HG03025 (cell line): ENCODE data around the gene ZFC3H1.

Experiments used
- ATAC-seq: cut with Tn5 transposase; IDR thresholded peaks from one replicate; pipeline ENCODE4 v1.9.1; 2021; ENCODE audit warnings: mild to moderate bottlenecking, moderate library complexity; ENCODE audit not compliant: unreplicated experiment, low FRiP score

ZFC3H1 gene

GRCh38 chr12:71638499-71638898 is 25.1 kb downstream of the ZFC3H1 start:
- ATAC-seq, result no peak

- ATAC-seq, result no peak
These were observed 26.9 kb downstream of the ZFC3H1 start for GRCh38 chr12:71636704-71637115.

- ATAC-seq, result no peak
These were observed 36.1 kb downstream of the ZFC3H1 start for GRCh38 chr12:71627438-71628002.

GRCh38 chr12:71626768-71627167 is 36.9 kb downstream of the ZFC3H1 start:
- no peak for ATAC-seq

GRCh38 chr12:71626098-71626497 is 37.5 kb downstream of the ZFC3H1 start:
- no peak for ATAC-seq

GRCh38 chr12:71625476-71625875 is 38.2 kb downstream of the ZFC3H1 start:
- no peak for ATAC-seq

- ATAC-seq, result no peak
These were observed 41.7 kb downstream of the ZFC3H1 start for GRCh38 chr12:71621938-71622337.

- ATAC-seq, result no peak
These were observed 53.4 kb downstream of the ZFC3H1 start for GRCh38 chr12:71610031-71610795.

GRCh38 chr12:71607494-71608330 is 55.9 kb downstream of the ZFC3H1 start:
- ATAC-seq, result no peak

- ATAC-seq, result no peak
These were observed 58.6 kb downstream of the ZFC3H1 start for GRCh38 chr12:71605039-71605438.

- ATAC-seq, result no peak
These were observed 60.7 kb downstream of the ZFC3H1 start for GRCh38 chr12:71602761-71603577.

GRCh38 chr12:71601546-71601945 is 62.1 kb downstream of the ZFC3H1 start:
- no peak for ATAC-seq

GRCh38 chr12:71599210-71599609 is 64.4 kb downstream of the ZFC3H1 start:
- no peak for ATAC-seq

GRCh38 chr12:71594214-71594948 is 69.3 kb downstream of the ZFC3H1 start:
- no peak for ATAC-seq

- no peak for ATAC-seq
These were observed 70.8 kb downstream of the ZFC3H1 start for GRCh38 chr12:71592841-71593240.

GRCh38 chr12:71591601-71592000 is 72.0 kb downstream of the ZFC3H1 start:
- no peak for ATAC-seq

GRCh38 chr12:71589478-71589881 is 74.2 kb downstream of the ZFC3H1 start:
- no peak for ATAC-seq

GRCh38 chr12:71587012-71587411 is 76.6 kb downstream of the ZFC3H1 start:
- no peak for ATAC-seq

GRCh38 chr12:71585218-71585617 is 78.4 kb downstream of the ZFC3H1 start:
- no peak for ATAC-seq

- no peak for ATAC-seq
These were observed 79.3 kb downstream of the ZFC3H1 start for GRCh38 chr12:71584356-71584755.
